Measurements from ENCODE around the gene MGAT4A.

Gene MGAT4A

DNA sequence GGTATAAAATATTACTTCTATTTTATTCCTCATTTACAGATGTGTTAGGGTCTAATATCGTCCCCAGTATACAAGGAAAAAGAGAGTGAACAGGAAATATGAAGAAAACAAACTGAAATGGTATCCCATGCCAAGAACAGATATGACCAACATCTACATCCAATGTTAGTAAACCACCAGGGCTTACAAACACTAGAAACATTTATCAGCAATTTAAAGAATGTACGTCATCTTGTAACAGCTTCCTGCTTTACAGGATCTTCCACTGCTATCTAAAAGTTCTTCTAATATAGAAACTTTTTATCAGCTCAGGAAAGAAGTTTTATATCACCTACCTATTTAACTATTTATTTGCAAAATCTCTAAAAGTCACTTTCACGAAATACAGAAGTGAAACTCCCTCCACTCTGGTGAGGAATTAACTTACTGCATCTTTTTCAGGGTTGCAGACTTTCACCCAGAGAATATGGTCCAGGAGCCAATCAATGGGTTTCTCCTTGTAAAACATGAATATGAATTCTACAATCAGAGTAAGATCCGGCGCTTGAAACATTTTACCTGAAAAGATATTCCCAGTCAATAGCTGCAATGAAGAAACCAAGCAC is 87.3 kb downstream of the MGAT4A start:
- TF ChIP-seq, protein P1, sequence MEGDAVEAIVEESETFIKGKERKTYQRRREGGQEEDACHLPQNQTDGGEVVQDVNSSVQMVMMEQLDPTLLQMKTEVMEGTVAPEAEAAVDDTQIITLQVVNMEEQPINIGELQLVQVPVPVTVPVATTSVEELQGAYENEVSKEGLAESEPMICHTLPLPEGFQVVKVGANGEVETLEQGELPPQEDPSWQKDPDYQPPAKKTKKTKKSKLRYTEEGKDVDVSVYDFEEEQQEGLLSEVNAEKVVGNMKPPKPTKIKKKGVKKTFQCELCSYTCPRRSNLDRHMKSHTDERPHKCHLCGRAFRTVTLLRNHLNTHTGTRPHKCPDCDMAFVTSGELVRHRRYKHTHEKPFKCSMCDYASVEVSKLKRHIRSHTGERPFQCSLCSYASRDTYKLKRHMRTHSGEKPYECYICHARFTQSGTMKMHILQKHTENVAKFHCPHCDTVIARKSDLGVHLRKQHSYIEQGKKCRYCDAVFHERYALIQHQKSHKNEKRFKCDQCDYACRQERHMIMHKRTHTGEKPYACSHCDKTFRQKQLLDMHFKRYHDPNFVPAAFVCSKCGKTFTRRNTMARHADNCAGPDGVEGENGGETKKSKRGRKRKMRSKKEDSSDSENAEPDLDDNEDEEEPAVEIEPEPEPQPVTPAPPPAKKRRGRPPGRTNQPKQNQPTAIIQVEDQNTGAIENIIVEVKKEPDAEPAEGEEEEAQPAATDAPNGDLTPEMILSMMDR (IDR thresholded peaks at IDR 0.05; ENCODE audit: insufficient read depth, low read depth, low read length, missing control alignments) = no peak
- H3K4me3 ChIP-seq (ENCODE audit: low read depth, low read length) = no peak overlapping the region
- no peak for DNase-seq (ENCODE audit: low read depth)

DNA sequence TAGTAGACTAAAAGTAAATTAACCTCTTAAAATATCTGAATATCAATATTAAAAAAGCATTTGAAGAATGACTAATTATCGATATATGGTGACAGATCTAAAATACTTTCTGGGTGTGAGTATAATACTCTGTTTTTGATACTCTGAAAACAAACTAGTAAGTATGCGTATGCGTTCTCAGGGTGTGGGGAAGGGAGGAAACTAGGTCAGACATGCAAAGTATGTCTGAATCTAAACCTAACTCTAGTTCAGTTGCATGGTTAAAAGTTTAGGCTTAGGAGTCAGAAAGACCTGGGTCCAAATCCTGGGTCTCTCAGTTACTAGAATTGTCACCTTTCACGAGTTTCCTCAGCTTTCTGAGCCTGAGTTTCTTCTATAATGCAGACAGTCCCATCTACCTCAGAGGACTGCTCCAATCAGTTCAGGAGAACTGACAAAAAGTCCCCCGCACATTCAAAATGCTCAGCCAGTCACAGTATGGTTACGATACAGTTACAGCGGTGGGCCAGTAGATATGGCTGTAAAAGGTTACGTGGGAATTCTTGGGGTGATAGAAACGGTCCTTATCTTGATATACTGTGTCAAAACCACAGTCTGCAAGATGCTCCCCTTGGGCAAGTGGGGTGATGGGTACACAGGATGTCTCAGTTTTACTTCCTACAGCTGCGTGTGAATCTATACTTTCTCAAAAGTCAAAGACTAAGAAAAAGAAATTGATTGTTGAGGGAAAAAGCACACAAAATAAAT is 93.4 kb downstream of the MGAT4A start:
- TF ChIP-seq, protein P1 (IDR thresholded peaks at IDR 0.05; ENCODE audit: insufficient read depth, low read depth, low read length, missing control alignments) = no peak
- peak; percentile 86 for DNase-seq (ENCODE audit: low read depth)
- H3K4me3 ChIP-seq (ENCODE audit: low read depth, low read length) = no peak overlapping the region

DNA sequence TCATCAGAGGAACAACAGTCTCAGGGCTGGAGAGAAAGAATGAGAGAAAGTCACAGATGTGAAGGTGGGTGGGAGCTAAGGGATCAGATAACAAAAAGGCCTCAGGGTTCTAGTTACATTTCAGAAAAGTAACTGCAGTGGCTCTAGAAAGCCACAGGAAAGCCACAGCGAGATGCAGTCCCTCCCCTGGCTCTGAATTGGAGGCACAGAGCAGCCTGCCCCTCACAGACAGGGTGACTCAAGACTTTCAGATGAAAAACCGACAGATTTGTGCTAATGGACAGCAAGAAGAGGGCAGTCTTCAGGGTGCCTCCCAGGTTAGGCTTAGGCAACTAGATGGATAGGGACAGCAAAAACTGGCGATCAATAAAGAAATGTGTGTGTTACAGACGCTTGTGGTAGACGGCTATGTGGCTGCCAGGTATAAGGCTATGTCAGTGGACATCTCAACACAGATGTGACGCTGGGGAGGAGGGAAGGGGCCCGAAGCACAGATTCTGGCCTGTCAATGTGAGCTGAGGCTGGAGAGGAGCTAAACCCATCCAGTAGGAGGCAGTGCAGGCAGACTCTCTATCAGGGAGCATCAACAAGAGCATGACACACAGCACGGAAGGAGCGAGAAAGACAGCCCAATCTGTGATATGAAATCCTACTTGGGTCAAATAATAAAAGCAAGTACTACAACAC is 96.4 kb downstream of the MGAT4A start:
- TF ChIP-seq, protein P1 (IDR thresholded peaks at IDR 0.05; ENCODE audit: insufficient read depth, low read depth, low read length, missing control alignments) = peak; percentile 41
- H3K4me3 ChIP-seq (ENCODE audit: low read depth, low read length) = no peak overlapping the region
- peak; percentile 25 for DNase-seq (ENCODE audit: low read depth)

DNA sequence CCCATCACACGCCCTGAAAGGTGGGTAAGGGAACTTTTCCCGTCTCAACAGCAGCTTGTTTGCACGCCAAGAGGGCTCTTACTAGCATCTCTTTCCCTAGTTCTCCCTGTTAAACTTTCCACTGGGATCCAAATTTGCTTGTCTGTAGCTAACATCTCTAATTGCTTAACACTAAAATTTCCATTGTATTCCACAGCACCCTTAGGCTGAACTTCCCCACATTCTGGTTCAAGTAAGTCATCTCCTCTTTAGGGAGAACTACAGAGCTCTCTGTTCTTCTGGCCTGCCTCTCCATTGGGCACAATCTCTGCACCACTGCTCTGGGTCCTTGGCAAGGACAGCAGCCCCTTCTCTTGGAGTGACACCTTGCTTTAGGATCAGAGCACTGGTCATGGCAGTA is 98.6 kb downstream of the MGAT4A start:
- no peak overlapping the region for H3K4me3 ChIP-seq (ENCODE audit: low read depth, low read length)
- TF ChIP-seq, protein P1 (IDR thresholded peaks at IDR 0.05; ENCODE audit: insufficient read depth, low read depth, low read length, missing control alignments) = no peak
- no peak for DNase-seq (ENCODE audit: low read depth)

DNA sequence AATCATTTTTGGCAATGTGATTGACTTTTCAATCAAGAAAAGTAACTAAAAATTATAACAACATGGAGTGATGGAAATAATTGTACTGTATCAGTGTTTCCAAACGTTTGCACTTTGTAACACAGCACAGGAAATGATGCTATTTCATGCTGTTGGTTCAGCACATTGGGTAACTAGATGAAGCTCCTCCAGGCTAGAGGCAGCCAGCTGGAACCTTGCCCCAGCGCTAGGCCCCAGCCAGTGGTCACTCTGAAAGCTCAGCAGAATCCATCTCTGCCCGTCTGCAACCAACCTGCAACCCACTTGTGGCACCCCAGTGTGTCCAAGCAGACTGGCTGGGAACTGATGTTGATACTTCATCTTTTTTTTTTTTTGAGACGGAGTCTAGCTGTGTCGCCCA is 107.3 kb downstream of the MGAT4A start:
- TF ChIP-seq, protein P1 (IDR thresholded peaks at IDR 0.05; ENCODE audit: insufficient read depth, low read depth, low read length, missing control alignments) = no peak
- H3K4me3 ChIP-seq (ENCODE audit: low read depth, low read length) = no peak overlapping the region
- no peak for DNase-seq (ENCODE audit: low read depth)

DNA sequence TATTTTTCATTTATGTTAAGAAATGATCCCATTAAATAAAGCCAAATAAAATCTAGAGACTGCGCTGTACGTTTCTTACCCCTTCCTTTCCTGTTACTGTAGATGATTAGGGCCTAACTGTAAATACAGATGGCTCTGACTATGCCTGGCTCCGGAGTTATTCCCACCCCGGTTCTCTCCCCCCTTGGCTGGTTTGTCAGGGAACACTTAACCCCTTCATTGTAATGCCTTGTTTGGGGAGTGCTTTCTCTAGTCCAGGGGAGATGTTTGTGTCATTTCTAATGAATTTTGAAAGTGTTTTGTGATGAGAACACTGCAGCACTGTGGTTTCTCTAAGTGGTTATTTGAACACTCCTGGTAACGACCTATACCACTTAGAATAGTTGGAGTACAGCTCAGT is 113.8 kb downstream of the MGAT4A start:
- DNase-seq (ENCODE audit: low read depth) = no peak
- TF ChIP-seq, protein P1 (IDR thresholded peaks at IDR 0.05; ENCODE audit: insufficient read depth, low read depth, low read length, missing control alignments) = no peak
- no peak overlapping the region for H3K4me3 ChIP-seq (ENCODE audit: low read depth, low read length)

All from GM12865 (cell line).